ENCODE data around the gene CTNNA3.

Gene CTNNA3

DNA sequence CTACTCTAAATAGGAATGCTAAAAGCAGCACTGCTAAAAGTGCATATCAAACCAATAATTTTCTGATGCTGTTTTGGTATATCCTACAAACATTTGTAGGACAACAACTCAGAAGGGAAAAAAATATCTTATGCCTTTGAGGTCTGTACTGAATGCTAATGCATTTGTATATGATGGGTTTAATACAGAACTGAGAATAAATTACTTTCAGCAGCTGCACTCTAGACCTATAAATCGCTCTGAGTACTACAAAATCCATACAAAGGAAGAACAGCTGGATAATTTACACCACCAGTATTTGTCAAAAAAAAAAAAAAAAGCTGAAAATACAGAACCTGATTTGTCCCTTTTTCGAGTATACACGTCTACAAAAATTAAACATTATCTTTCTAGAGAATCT, 426.2 kb downstream of the CTNNA3 start:
- no peak overlapping the region for H3K4me3 ChIP-seq (ENCODE audit: low read depth in 1 of 2, low read length in 1 of 2)
- TF ChIP-seq, protein P1, sequence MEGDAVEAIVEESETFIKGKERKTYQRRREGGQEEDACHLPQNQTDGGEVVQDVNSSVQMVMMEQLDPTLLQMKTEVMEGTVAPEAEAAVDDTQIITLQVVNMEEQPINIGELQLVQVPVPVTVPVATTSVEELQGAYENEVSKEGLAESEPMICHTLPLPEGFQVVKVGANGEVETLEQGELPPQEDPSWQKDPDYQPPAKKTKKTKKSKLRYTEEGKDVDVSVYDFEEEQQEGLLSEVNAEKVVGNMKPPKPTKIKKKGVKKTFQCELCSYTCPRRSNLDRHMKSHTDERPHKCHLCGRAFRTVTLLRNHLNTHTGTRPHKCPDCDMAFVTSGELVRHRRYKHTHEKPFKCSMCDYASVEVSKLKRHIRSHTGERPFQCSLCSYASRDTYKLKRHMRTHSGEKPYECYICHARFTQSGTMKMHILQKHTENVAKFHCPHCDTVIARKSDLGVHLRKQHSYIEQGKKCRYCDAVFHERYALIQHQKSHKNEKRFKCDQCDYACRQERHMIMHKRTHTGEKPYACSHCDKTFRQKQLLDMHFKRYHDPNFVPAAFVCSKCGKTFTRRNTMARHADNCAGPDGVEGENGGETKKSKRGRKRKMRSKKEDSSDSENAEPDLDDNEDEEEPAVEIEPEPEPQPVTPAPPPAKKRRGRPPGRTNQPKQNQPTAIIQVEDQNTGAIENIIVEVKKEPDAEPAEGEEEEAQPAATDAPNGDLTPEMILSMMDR (IDR thresholded peaks at IDR 0.05), result no peak
- H3K27me3 ChIP-seq, result no peaks in the 10 kb centered on the region
- no peaks in the 10 kb centered on the region for H3K36me3 ChIP-seq
- H3K9me3 ChIP-seq, result no peaks in the 10 kb centered on the region
- H3K27ac ChIP-seq, result no peak overlapping the region
- no peaks in the 10 kb centered on the region for H3K4me1 ChIP-seq (ENCODE audit: control insufficient read depth in 1 of 2, insufficient read depth in 1 of 2, low read depth in 1 of 2, low read length in 1 of 2)

GRCh38 chr10:67268146-67268545, 427.8 kb downstream of the CTNNA3 start:
- H3K36me3 ChIP-seq, result no peaks in the 10 kb centered on the region
- H3K27me3 ChIP-seq, result no peaks in the 10 kb centered on the region

DNA sequence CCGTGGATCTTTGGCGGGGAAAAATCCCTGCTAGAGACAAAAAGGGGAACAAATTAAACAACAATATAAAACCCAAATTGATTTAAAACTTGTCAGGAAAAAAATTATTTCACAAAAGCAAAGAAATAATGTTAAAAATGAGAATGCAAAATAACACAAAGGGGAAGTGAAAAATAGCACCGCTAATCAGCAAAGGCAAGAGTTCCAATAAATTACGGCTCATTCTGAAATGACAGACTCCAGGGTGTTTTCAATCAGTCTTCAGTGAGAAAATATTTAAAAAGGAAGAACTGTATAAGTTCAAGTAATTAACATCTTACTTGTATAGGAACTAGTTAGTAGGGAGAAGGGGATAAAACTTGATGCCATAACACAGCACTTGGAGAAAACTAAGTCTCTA, 433.3 kb downstream of the CTNNA3 start:
- TF ChIP-seq, protein P1 (IDR thresholded peaks at IDR 0.05), result no peak
- no peaks in the 10 kb centered on the region for H3K36me3 ChIP-seq

More at GRCh38 chr10:67268146-67268545, 427.8 kb downstream of the CTNNA3 start:
- H3K27ac ChIP-seq, result no peak overlapping the region
- H3K4me3 ChIP-seq (ENCODE audit: low read depth in 1 of 2, low read length in 1 of 2), result no peak overlapping the region
- no peaks in the 10 kb centered on the region for H3K9me3 ChIP-seq
- H3K4me1 ChIP-seq (ENCODE audit: control insufficient read depth in 1 of 2, insufficient read depth in 1 of 2, low read depth in 1 of 2, low read length in 1 of 2), result no peaks in the 10 kb centered on the region
- TF ChIP-seq, protein P1 (IDR thresholded peaks at IDR 0.05), result no peak

GRCh38 chr10:67261300-67261797, 434.6 kb downstream of the CTNNA3 start:
- Histone ChIP-seq H3K9me3 (no peaks in the 10 kb centered on the region), H3K27me3 (no peaks in the 10 kb centered on the region), H3K36me3 (no peaks in the 10 kb centered on the region), H3K4me3 (ENCODE audit: low read depth in 1 of 2, low read length in 1 of 2) (no peak overlapping the region), H3K27ac (no peak overlapping the region), H3K4me1 (ENCODE audit: control insufficient read depth in 1 of 2, insufficient read depth in 1 of 2, low read depth in 1 of 2, low read length in 1 of 2) (no peaks in the 10 kb centered on the region)
- TF ChIP-seq, protein P1 (IDR thresholded peaks at IDR 0.05), result no peak

More for the DNA sequence above, 433.3 kb downstream of the CTNNA3 start:
- no peak overlapping the region for H3K27ac ChIP-seq
- H3K4me3 ChIP-seq (ENCODE audit: low read depth in 1 of 2, low read length in 1 of 2), result no peak overlapping the region
- no peaks in the 10 kb centered on the region for H3K27me3 ChIP-seq
- no peaks in the 10 kb centered on the region for H3K4me1 ChIP-seq (ENCODE audit: control insufficient read depth in 1 of 2, insufficient read depth in 1 of 2, low read depth in 1 of 2, low read length in 1 of 2)
- no peaks in the 10 kb centered on the region for H3K9me3 ChIP-seq

GRCh38 chr10:67259319-67259929, 436.6 kb downstream of the CTNNA3 start:
- Histone ChIP-seq H3K27me3 (no peaks in the 10 kb centered on the region), H3K36me3 (no peaks in the 10 kb centered on the region), H3K9me3 (no peaks in the 10 kb centered on the region), H3K27ac (no peak overlapping the region), H3K4me1 (ENCODE audit: control insufficient read depth in 1 of 2, insufficient read depth in 1 of 2, low read depth in 1 of 2, low read length in 1 of 2) (no peaks in the 10 kb centered on the region), H3K4me3 (ENCODE audit: low read depth in 1 of 2, low read length in 1 of 2) (no peak overlapping the region)
- TF ChIP-seq, protein P1 (IDR thresholded peaks at IDR 0.05), result no peak
